Measurements from ENCODE around the gene IL3.
A peak's percentile ranks its signal among the peaks of the same experiment; 100 is the strongest.

Gene IL3

DNA sequence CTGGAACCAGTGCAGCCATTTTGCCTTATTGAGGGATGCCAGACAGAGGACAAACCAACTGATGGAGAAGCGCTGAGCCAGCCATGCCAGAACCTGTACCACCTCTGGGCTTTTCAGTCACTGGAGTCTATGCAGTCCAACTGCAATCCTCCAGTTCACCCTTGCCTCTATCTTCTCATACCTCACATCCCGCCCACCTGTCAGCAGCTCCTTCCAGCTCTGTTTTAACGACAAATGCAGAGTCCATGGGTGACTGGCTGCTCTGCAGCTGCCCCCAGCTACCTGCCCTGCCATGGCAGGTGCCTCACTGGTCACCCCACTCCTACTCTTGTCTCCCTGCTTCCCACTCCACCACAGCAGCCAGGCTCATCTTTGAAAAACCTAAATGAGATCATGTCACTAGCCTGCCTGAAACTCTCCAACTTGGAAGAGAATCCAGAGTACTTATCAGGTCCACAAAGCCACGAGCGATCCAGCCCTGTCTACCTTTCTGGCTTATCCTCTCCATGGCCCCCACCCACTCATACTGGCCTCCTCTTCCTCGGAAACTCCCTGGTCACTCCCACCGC, 35.0 kb upstream of the IL3 start:
- no peak for DNase-seq (ENCODE audit: low read depth)

- DNase-seq (ENCODE audit: low read depth) = peak; percentile 26
These were observed 33.9 kb upstream of the IL3 start for GRCh38 chr5:132026516-132027008.

- no peak for DNase-seq (ENCODE audit: low read depth)
These were observed 33.4 kb upstream of the IL3 start for GRCh38 chr5:132027027-132027426.

- no peak for DNase-seq (ENCODE audit: low read depth)
These were observed 30.7 kb upstream of the IL3 start for GRCh38 chr5:132029609-132030330.

DNA sequence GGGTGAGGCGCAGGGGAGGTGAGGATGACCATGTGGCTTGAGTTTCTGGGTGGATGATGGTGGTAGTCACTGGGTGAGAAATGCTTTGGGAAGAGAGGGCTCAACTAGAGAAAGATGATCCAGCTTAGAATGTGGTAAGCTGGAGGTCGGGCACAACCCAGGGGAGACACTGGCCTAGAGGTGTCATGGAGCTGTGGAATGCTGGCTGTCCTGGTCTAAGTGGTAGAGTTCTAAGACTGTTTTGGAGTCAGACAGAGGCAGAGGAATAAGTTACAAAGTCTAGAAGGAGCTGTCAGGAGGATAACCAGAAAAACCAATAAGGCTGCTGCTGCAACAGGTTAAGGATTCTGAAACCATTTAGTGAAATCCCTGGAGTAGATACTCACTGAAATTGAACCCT, 29.8 kb upstream of the IL3 start:
- DNase-seq (ENCODE audit: low read depth) = no peak

DNA sequence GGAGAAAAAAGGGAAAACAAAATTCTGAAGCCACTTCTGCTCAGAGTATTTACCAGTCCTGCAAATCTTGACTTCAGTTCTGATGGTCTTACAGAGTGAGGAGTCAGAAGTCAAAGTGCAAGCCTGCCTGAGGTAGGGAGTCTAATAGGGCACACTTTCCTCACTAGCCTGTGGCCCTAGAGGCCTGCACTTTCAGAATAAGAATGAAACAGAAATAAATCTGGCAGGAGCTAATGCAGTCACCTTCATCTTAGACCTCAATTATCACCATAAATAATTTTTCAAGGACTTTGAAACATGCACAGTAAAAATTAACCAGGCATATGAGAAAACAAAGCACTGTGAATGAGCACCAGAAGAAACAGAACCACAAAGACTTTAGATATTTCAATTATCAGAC, 28.3 kb upstream of the IL3 start:
- DNase-seq (ENCODE audit: low read depth) = no peak

DNA sequence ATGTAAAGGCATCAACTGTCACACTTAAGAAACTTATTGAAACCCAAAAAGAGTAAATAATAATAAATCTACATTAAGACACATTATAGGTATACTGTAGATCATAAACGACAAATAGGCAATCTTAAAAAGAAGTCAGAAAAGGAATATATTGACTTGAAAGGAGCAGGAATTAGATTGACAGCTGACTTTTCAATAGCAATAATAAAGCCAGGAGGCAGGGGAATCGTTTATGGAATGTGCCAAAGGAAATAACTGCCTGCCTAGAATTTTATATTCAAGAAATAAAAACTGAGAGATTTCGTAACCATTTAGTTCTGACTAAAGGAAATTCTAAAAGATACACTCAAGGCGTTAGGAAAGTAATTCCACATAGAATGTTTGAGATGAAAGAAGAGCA, 27.3 kb upstream of the IL3 start:
- no peak for DNase-seq (ENCODE audit: low read depth)

DNA sequence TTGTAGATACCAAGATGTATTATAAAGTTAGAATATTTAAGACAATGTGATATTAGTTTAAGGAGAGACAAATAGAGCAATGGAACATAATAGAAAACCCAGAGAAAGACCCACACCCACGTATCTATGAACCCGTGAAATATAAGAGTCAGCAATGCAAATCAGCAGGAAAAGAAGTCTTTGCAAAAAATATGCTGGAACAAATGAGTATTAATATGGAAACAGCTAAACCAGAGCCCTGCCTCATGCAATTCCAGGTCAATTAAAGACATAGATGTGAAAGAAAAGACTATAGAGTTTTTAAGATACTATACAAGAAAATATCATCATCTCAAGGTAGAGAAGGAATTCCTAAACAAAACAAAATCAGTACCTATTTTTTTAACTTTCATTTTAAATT, 23.1 kb upstream of the IL3 start:
- DNase-seq (ENCODE audit: low read depth) = no peak

DNA sequence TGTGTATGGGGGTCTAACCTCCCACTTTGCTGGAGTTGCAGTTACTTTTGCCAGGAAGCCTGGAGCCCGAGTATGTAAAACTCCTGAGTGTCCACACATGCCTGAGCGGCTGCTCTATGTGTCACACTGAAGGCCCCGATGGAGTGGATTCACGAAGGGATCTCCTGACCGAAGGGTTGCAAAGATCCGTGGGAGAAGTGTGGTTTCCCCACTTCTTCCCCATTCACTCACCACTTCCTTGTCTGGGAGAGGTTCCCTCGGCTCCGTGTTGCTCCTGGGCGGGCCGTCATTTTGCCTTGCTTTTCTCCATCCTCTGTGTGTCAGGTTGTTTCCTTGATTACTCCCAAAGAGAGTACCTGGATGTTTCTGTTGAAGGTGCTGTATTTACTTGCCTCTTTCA, 16.2 kb upstream of the IL3 start:
- DNase-seq (ENCODE audit: low read depth) = no peak

- no peak for DNase-seq (ENCODE audit: low read depth)
These were observed 13.6 kb upstream of the IL3 start for GRCh38 chr5:132046880-132047299.

DNA sequence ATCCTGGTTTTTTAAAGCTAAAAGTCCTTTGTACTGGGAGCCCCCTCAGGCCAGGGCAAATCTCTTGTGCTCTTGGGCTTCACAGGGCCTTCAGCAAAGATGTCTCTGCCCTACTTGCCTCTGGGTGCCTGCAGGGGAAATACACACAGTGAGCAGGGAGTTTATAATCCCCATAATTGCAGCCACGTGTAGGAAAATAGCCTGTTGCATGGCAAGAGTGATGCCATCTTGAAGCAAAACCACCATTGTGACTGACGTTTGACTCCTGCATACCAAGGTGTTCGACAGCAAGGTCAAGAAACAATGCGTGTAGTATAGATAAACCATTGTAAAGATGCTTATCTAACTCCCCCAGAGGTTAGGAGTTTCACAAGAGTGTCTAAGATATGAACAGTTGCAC, 11.4 kb upstream of the IL3 start:
- DNase-seq (ENCODE audit: low read depth) = no peak

DNA sequence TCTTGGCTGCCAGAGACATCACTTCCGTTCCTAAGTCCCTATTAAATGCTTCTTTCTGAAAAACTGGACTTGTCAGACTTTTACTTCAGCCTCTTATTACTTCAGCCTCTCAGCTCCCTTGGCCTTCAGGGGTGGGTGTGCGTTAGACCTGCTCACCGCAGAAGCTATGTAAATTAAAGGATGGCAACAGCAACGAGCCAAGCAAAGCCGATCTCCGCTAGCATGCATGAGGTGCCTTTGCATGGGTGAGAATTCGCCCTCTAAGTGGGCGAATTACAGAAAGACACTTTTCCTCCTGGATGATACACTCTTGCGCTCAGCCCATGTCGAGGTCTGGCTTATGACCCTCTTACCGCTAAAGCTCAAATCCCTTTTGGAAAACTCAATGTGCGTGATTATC, 10.9 kb upstream of the IL3 start:
- DNase-seq (ENCODE audit: low read depth) = no peak

- DNase-seq (ENCODE audit: low read depth) = no peak
These were observed 10.3 kb upstream of the IL3 start for GRCh38 chr5:132050136-132050535.

GRCh38 chr5:132050661-132051552, 9.5 kb upstream of the IL3 start:
- no peak for DNase-seq (ENCODE audit: low read depth)

DNA sequence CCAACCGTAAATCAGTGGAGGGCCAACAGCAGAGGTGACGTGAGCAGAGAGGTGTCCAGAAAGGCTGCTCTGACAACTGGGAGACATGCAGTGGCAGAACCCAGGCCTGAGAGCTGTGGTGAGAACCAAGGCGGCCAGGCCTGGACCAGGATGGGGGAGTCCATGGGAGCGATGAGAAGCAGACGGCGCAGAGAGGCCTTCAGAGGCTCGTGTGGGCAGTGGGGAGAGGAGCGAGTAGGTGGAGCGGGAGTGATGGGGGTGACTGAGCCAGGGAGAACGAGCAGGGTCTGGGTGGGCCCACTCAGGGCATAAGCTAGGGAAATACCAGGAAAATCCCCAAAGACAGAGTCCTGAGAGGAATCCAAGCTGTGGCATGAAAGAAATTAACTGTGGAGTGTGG, 7.9 kb upstream of the IL3 start:
- DNase-seq (ENCODE audit: low read depth) = no peak

- DNase-seq (ENCODE audit: low read depth) = no peak
These were observed 7.0 kb upstream of the IL3 start for GRCh38 chr5:132053483-132053882.

DNA sequence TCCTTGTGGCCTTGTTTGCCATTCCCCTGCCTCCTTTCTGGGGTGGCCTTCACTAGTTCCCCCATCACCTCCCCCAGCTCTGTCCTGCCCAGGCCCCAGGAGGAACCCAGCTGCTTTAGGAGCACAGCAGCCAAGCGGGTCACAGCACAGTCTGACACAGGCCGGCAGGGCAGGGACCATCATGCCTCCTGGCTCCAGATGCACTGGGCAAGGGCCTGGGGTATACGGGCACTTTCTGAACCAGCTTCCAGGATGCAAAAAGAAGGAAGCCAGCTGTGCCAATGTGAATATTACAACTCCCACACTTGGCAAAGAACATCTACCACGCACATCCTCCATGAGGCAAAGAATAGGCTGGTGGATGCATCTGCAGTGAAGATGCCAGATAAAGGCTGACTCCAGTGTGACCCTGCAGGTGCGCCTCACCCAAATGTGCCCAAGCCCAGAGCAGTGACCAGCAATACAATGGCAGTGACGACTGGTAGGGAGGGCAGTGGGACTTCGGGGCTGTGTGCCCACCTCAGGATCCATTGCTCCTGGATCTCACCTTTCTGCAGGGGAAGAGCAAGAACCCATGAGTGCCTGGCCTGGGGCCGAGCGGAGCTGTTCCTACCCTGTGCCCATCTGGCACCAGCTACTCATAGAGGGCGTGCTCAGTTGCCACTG, 6.3 kb upstream of the IL3 start:
- DNase-seq (ENCODE audit: low read depth) = no peak

- no peak for DNase-seq (ENCODE audit: low read depth)
These were observed 5.6 kb upstream of the IL3 start for GRCh38 chr5:132054697-132055440.

DNA sequence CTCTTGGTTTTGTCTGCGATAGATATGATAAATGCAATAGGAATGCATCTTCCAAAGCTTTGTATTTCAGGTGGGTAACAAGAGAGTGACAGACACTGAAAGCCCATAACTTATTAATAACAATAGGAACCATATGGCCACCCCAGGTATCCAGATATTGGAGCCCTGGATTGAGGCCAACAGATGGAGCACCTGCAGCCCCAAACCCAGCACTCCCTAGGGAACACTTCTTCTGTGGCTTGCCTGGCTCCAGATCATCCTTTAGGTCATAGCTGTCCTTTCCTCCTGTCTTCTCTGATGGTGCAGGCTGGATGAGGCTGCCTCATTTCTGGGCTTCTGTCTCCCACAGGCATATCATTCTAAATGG, 5.0 kb upstream of the IL3 start:
- DNase-seq (ENCODE audit: low read depth) = no peak

GRCh38 chr5:132055808-132056609, 4.4 kb upstream of the IL3 start:
- peak; percentile 34 for DNase-seq (ENCODE audit: low read depth)
